ENCODE measurements around the gene ARL15.

ARL15 gene

DNA sequence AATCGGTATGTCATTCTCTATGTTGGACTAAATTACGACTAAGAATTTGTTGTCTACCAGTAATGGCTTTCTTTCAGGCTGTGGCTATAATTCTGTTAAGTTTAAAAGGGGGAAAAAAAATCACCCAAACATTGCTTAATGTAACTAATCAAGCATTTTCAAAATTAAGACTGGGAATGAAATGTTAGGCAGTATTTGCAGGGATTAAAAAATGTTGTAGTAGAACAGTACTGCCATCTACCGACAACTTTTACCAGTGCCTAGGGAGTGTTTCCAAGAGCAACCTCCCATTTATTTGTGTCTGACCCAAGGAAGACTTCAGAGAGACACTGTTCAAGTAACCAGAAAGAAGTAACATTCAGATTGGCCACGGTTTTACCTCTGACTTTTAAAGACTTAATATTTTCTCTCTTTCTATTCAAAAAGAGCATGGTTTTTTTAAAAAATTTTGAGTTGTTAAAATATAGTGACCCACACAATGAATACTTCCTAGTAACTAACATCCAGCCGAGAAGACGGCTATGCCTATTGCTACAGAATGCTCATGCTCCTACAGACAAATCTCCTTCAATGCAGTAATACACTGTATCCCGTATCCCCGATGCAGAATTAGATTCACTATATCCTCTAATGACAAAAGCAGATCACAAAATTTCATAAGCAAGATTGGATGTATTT is 92.4 kb downstream of the ARL15 start:
- no peak overlapping the region for H3K27ac ChIP-seq
- DNase-seq (ENCODE audit: low read depth, low spot score): no peak

DNA sequence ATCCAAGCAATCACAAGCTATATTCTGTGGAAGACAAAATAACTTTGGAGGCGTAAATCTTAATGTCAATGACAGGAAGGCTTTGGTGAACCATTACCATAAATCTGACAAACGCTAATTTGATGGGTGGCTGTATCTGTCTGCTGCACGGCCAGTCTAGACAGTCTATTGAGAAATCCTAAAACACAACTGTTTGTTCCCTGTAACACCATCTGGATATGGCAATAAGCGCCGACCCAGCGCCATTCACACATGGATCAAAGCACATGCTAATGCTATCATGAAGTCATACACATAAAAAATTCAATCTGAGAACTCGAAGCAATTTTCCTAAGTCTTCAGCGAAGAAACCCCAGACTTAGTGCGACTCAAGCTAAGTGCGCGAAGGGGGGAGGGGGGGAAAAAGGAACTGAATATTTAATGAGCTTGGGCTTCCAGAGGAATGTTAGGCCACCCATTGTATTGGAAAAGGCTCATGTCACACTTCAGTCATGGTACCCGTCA is 95.1 kb downstream of the ARL15 start:
- H3K27ac ChIP-seq: no peak overlapping the region
- DNase-seq (ENCODE audit: low read depth, low spot score): no peak

DNA sequence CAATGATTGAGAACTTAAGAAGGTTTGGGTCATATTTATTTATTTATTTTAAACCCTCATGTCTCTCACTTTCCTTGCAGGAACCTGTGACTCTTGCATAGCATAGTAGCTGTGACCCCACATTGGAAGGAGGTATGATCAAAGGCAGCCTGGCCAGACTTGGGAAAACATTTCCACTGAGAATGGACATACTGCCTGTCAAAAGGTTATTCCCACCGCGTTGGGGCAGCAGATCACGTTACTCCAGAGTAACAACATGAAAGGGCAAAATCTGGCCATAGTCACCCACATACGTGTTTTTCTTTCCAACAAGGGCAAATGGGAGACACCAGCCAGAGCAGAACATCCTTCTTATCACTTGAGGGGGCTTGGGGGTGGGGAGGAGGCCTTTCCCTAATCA is 95.7 kb downstream of the ARL15 start:
- no peak overlapping the region for H3K27ac ChIP-seq
- no peak for DNase-seq (ENCODE audit: low read depth, low spot score)

DNA sequence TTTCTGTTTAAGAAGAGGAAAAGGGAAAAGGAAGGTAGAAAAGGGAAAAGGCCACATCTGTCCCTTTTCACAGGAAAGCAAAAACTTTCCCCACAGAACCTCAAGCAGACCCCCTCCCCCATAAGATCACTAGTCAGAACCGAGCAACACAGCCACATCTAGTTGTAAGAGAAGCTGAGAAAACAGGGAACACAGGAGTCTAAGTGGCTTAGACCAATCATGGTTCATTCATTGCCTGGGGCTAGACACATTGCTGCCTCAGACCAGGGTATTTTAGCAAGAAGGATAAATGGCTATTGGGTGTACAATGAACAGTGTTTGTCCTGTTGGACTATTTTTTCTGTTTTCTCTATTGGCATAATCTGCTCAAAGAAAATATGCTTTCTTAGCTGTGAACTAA is 98.0 kb downstream of the ARL15 start:
- no peak overlapping the region for H3K27ac ChIP-seq

DNA sequence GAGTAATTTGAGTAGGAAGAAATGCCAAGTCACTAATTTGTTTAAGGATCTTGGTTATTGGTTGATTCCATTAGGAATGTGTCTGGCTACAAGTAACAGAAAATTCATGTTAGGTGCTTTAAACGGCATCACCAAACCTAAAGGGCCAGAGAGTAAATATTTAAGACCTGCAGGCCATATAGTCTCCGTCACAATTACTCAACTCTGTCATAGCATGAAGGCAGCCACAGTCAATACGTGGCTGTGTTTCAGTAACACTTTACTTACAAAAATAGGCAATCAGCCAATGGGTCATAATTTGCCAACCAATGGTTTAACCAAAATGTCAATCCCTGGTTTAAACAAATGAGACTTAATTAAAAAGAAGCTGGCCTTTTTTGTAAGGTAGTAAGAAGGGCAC is 98.5 kb downstream of the ARL15 start:
- no peak for DNase-seq (ENCODE audit: low read depth, low spot score)

More for the DNA sequence above, 98.0 kb downstream of the ARL15 start:
- no peak for DNase-seq (ENCODE audit: low read depth, low spot score)

DNA sequence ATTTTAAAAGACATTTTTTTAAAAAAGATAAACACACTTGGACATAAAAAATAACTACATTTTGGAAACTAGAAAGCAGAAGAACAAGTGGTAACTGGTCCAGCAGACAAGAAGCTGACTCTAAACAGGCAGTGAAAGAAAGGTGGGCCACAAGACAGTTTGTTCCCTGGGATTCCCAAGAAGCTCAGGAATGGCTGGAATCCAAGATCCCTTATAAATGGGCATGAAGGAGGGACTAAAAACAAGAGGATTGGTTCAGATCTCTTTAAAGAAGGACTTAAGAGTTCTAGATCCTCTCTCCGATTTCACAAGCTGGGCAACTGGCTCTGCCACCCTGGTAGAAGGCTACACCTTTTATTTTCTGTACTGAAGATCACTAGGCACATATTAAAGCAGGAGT is 102.8 kb downstream of the ARL15 start:
- H3K27ac ChIP-seq: no peak overlapping the region
- DNase-seq (ENCODE audit: low read depth, low spot score): no peak

More for the DNA sequence above, 98.5 kb downstream of the ARL15 start:
- no peak overlapping the region for H3K27ac ChIP-seq

DNA sequence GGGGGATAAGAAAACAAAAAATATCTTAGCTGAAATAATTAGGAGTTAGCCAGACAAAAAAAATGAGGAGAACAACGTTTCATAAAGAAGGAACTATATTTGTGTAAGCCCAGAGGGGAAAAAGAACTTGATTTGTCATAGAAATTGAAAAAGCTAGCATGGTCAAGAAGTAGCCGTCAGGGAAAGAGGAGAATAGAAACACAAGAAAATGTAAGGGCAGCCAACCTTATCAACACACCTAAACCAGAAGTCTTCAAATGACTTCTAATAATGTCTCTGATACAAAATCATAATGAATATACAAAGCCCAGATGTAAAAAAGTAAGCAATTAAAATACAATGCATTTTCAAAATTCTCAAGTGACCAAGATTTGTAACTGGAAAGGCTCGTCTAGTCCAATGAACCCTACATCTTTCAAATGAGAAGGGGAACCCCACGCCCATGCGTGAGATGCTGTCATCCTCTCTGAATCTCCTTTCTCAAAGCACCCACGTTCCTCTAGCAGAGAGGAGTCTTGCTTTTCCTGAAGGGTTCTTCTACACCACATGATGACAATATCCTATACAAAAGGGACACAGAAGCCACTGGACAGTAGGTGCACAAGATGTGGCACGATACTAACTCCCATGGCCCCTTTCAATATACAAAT is 103.7 kb downstream of the ARL15 start:
- DNase-seq (ENCODE audit: low read depth, low spot score): no peak

DNA sequence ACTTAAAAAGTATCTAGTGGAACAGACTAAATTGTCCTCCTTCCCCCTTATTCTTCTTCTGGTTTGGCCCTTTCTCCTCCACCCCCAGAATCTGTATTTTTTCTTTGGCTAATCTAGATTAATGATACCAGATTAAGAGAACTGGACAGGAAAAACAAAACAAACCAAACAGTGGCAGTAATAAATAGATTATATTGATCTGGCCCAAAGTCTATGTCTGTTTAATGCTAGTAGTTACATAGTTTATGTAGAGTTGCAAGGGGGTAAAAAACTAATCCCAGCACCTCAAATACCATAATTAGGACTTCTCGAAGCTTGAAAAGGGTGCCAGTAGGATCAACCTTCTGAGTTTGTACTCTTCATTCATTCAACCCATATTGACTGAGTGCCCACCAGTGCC is 104.5 kb downstream of the ARL15 start:
- no peak overlapping the region for H3K27ac ChIP-seq
- no peak for DNase-seq (ENCODE audit: low read depth, low spot score)

More for the DNA sequence above, 103.7 kb downstream of the ARL15 start:
- H3K27ac ChIP-seq: no peak overlapping the region

DNA sequence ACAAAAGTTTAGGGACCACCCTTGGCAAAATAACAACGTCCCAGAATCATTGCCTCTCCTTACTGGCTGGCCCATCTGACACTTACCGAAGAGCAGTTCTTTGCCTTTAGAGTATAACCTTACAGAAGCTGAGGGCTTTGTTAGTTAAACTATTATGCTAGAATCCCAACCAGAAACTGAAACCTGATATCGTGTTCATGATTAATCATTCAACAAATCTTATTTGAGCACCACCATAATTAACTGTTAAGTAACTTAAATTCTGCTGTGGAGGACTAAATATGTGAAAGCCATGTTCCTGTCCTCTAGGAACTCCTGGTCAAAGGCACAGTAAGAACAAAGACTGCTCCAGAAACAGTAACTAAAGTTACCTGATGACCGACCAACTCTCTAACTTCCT is 104.9 kb downstream of the ARL15 start:
- no peak overlapping the region for H3K27ac ChIP-seq
- DNase-seq (ENCODE audit: low read depth, low spot score): no peak

DNA sequence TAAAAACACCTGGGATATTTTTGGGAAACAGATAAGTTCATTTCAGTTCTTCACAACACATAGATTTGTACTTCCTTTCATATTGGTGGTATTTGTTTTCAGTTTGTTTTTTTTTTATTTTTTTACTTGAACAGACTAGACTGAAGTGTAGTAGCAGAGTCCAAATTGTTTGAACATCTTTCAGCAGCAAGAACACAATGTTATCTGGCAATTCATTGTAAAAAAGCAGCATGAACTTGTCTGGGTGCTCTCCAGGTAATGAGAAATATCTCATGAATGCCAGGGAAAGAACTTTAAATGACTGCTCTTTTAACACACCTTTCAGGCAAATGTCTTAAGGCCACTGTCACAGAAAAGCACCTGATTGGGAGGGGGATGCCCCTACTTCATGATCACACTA is 113.4 kb downstream of the ARL15 start:
- H3K27ac ChIP-seq: no peak overlapping the region
- DNase-seq (ENCODE audit: low read depth, low spot score): no peak

DNA sequence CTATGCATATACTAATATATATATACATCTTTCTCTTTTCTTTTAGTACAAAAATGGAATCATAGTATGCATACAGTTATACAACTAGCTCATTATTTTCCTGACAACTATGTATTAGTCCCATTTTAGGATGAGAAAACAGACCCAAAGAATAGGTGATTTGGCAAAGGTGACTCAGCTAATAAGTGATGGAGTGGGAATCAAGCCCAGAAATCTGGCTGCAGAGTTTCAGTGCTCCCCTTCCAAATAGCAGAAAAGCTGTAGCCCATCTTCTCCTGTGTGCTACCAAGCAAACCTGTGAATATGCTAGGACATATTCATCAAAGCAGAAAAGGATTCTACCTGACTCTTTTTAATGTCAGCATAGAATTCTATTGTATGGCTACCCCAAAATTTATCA is 114.7 kb downstream of the ARL15 start:
- no peak for DNase-seq (ENCODE audit: low read depth, low spot score)
- no peak overlapping the region for H3K27ac ChIP-seq

DNA sequence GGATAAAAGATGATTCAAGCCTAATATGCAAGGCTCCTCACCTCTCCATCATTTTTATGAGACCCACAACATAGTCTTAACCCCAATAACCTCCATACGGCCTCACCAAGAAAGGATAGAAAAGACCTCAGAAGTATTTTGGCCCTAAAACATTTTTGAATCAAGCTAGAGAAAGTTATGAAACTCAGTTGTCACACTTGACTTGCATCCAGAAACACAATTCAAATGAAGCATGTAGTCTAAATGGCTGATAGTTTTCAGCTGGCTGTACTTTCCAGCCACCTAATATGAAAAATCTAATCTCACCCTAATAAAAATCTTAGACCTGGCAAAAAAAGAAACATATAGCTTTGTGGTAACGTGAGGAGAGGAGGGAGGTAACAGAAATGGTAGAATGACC is 116.1 kb downstream of the ARL15 start:
- DNase-seq (ENCODE audit: low read depth, low spot score): no peak
- H3K27ac ChIP-seq: no peak overlapping the region

DNA sequence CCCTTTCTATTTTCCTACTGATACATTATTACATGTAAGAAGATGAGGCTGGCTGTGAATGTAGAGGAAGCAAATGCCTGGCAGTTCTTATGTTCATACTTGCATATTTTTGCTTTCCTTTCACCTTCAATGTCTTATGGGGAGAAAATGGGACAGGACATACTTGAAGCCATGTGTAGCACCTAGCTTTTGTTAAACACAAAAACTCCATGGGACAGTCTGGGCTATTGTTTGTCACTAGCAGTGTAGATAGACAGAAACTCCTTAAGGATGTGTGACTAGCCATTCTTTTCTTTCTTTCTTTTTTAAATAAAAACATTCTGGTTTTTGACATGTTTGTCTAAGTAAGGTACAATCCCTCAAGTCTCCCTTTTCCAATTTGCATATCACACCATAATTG is 122.7 kb downstream of the ARL15 start:
- no peak overlapping the region for H3K27ac ChIP-seq
- no peak for DNase-seq (ENCODE audit: low read depth, low spot score)

DNA sequence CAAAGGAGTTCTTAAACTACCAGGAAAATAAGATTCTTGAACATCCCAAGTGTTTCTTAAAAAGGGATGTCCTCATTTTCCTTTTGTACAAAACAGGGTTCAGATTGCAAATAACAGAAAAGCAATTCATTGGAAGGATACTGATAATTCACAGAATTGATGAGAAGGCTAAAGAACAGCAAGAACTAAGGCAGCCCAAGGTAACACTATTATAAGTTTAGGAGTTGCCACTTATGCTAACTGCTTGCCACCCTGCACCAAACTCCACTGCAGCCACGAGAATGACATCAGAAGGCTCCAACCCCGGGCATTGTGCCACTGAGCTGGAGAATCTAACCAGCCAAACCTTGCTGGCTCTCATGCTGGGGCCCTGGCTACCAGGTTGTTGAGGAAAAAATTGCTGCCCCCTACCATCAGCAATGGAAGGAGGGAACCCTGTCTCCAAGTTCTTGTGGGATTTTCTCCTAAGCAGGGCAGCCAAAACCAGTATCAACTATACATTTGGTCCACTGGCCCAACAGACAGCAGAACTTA is 123.4 kb downstream of the ARL15 start:
- no peak for DNase-seq (ENCODE audit: low read depth, low spot score)

DNA sequence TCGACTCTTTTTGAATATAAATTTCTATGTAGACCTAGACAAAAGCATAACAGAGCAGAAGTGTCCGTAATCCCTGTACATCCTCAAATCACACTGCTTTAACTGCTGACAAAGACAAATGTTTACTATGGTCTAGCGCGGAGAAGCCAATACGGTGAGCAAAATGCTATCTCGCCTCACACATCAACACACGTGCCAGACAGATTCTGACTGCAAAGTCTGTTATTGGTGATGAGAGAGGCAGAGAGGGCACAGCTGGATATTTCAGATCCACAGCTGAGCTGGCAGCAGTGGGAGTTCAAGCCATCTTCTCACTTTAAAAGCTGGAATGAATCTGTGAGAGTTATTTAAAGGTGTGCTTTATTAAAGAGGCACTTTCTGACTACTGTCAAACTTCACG is 124.3 kb downstream of the ARL15 start:
- DNase-seq (ENCODE audit: low read depth, low spot score): no peak
- H3K27ac ChIP-seq: no peak overlapping the region

More for the DNA sequence above, 123.4 kb downstream of the ARL15 start:
- H3K27ac ChIP-seq: no peak overlapping the region

DNA sequence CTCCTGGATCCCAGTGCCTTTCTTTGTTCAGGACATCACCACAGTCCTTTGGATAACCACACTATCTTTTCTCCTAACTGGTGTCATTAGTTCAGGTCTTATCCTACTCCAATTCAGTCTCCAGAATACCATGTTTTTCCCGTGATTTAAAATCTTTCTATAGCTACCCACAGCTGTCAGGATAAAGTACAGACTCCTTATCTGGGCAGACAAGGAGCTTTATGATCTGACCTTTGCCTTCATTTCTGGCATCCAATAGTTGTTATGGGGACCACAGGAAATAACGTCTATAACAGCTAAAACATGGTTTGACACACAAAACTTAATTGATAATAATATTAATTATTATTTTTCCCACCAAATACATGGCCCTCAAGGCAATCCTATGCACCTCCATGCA is 125.6 kb downstream of the ARL15 start:
- DNase-seq (ENCODE audit: low read depth, low spot score): no peak
- H3K27ac ChIP-seq: no peak overlapping the region

DNA sequence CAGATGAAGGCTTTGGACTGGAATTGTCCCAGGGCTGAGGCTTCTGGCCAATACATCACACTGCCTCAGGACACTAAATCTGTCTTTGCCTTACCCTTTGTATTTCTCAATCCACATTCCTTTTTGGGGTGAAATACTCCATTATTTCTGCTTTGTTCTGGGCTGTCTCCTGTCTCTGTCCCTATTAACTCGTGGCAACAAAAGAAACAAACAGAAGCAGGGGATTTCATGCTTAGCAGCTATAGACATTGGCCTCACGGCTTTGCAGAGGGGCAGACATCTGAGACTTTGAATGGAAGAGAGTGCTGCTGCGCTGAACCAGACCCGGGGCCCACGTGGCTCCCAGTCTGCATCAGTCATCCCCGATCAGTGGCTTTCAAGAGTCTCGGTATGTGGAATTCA is 129.7 kb downstream of the ARL15 start:
- H3K27ac ChIP-seq: no peak overlapping the region

DNA sequence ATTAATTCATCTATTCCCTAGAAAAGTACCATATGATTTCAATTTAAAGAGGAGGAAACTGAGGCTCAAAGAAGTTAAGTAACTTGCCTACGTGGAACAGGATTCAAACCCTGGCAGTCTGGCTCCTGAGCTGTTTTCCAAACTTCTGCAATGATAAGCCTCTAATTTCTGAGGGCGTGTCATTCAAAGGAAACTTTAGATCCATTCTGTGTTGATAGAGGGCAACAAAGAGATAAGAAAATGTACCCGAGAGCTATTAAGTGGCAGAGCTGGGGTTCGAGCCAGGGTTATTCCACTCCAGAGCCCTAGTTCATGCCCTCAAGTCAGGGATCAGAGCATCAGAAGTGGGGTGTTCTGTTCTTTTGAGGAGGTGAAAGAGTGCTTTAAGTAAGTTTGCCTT is 131.4 kb downstream of the ARL15 start:
- no peak overlapping the region for H3K27ac ChIP-seq
- no peak for DNase-seq (ENCODE audit: low read depth, low spot score)

More for the DNA sequence above, 129.7 kb downstream of the ARL15 start:
- no peak for DNase-seq (ENCODE audit: low read depth, low spot score)

DNA sequence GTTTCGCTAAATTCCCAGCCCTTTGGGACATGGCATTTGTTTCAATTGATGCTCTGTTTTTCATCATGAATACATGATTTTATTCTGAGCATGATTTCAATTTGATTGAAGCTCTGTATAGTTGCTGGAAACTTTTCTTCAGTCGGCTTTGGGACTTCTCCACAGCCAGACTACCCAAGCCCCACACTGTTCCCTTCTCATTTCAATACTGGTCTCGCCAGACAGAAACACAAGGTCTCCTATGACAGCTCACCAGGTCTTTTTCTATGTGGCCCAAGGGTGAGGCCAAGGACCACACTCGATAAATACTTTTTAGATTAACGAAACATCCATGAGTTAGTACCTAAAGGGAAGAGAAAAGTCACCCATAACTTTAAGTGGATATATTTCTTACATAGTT is 132.2 kb downstream of the ARL15 start:
- H3K27ac ChIP-seq: no peak overlapping the region
- no peak for DNase-seq (ENCODE audit: low read depth, low spot score)

DNA sequence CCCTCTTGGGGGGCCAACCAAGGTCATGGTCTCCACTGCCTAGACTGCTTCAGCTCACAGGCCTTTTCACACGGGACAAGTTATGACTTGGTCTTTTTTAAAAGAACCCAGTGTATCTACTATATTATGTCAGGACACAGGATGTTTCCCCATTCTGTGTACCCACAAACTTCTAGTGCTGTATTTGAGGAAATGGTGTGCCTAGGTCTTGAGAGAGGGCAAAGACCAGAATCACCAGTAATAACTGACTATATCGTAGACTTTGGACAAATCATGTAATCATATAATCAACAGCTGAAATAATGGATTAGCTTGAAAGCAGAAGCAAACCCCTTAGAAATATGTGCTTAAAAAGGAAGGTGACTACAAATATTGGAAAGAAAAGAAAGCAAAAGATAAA is 133.3 kb downstream of the ARL15 start:
- no peak for DNase-seq (ENCODE audit: low read depth, low spot score)
- no peak overlapping the region for H3K27ac ChIP-seq

DNA sequence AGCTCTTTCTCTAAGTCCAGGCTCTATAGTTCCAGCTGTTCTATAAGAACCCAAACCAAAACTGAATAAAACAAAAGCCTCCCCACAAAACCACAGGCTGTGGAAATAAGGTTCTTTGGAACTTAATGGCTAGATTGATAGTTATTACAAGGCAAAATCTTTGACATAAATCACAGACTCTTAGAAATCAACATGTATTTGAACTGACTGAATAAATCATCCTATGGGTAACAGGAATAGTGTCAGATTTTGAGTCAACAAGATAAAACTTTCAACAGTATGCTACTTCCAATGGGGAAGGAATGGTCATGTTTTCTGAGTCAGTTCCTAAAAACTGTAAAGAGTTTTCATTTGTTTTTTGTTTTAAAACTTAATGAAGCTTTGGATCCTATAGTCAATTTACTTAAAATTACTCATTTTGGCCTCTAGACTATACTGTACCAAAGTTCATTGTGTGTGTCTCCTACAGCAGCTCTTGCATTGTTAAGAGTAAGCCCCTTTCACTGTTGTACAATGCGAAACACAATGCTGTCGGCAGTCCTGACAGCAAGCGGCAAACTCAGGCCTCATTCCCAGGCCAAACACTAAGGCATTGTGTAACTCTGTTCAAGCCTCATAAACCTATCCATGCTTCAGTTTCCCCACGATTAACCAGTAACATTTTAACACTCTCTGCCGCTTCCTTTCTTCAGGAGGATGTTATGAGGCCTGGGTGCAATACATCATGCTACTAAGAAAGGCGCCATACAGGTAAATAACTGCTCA is 134.1 kb downstream of the ARL15 start:
- no peak for DNase-seq (ENCODE audit: low read depth, low spot score)

More for the DNA sequence above, 134.1 kb downstream of the ARL15 start:
- H3K27ac ChIP-seq: no peak overlapping the region
